Fibroblast of the aortic adventitia (primary cell): ENCODE results near the gene PHF21B. TPM values are rescaled to one million over a fixed set of nuclear protein-coding genes. Genes with fewer than 3 reads are reported as not detected.

Experiments
- DNase-seq: peaks from one replicate; pipeline ENCODE4 v3.0.0-alpha.2; 2010; ENCODE audit warnings: low read depth
- H3K4me3 ChIP-seq: 2 replicates; pipeline ENCODE4 v1.5.1; 2011; ENCODE audit warnings: low read depth, mild to moderate bottlenecking, control low read depth, low read length, moderate library complexity
- total RNA-seq: library from RNA; depleted of rRNA; stranded (reverse); fragments of >200 nt; gene quantifications from 2 replicates; pipeline ENCODE4 v1.2.3, GENCODE V29; 2012; ENCODE audit warnings: low replicate concordance
- TF ChIP-seq, protein P1 (sequence below): IDR thresholded peaks from 2 replicates; pipeline ENCODE4 v1.5.1; 2011; ENCODE audit warnings: mild to moderate bottlenecking, low read length, control low read depth, inconsistent platforms; ENCODE audit not compliant: insufficient read depth

The PHF21B gene
- total RNA-seq, 1 donor, result not detected

DNA sequence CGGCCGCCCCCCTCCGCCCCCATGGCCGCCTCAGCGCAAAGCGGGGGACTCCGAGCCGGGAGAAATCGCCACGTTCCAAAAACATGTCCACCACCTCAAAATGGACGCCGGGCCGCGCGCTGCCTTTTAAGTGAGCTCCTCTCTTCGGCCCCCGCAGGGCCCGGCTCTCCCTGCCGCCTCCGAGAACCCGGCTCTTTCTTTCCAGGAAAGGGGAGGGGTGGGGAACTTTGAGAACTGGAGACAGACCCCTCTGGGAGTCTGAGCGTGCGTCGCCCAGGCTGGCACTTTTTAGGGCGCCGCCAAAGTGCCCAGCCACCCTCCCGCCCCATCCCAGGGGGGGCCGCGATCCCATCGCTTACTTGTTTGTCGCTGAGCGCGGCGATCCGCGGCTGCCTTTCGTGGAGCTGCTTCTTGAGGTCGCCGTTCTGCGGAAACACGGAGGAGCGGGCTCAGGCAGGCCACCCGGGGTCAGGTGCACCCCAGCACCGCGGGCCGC lies 1.6 kb downstream of the PHF21B start:
- DNase-seq, result no peak
- TF ChIP-seq, protein P1, sequence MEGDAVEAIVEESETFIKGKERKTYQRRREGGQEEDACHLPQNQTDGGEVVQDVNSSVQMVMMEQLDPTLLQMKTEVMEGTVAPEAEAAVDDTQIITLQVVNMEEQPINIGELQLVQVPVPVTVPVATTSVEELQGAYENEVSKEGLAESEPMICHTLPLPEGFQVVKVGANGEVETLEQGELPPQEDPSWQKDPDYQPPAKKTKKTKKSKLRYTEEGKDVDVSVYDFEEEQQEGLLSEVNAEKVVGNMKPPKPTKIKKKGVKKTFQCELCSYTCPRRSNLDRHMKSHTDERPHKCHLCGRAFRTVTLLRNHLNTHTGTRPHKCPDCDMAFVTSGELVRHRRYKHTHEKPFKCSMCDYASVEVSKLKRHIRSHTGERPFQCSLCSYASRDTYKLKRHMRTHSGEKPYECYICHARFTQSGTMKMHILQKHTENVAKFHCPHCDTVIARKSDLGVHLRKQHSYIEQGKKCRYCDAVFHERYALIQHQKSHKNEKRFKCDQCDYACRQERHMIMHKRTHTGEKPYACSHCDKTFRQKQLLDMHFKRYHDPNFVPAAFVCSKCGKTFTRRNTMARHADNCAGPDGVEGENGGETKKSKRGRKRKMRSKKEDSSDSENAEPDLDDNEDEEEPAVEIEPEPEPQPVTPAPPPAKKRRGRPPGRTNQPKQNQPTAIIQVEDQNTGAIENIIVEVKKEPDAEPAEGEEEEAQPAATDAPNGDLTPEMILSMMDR, result no peak
- no peak overlapping the region for H3K4me3 ChIP-seq

DNA sequence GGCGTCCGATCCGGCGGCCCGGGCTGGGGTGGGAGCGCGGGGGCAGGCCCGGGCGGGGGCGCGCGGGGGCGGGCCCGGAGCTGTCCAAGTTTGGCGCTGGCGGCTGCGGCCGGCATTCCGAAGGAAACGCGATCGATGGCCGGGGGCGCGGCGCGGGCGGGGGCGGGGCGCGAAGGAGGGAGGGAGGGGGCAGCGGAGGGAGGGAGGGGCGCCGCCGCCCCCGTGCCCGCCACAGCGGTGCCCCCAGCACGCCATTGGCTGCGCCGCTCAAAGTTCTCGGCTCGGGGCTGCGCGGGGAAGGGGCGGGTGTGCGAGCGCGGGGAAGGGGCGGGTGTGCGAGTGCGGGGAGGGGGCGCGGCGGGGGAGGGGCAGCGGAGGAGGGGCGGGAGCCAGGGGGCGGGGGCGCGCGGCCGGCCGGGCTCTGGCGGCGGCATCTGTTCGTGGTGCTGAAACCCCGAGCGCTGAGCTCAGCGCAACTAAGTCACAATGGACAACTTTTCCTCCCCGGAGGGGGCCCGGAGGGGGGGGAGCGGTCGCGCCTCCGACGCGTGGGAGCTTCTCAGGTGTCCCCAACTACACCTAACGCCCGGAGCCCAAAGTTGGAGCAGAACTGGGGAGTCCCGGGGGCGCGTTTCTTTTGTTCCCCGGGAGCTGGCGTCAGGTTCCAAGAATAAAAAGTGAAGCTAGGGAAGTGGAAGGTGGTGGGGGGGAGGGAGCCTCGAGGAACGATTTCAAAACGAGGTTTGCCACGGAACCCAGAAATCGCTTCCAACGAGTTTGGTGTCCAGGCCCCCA lies 2.2 kb downstream of the PHF21B start:
- DNase-seq, result no peak
- H3K4me3 ChIP-seq, result no peak overlapping the region
- TF ChIP-seq, protein P1, result no peak

DNA sequence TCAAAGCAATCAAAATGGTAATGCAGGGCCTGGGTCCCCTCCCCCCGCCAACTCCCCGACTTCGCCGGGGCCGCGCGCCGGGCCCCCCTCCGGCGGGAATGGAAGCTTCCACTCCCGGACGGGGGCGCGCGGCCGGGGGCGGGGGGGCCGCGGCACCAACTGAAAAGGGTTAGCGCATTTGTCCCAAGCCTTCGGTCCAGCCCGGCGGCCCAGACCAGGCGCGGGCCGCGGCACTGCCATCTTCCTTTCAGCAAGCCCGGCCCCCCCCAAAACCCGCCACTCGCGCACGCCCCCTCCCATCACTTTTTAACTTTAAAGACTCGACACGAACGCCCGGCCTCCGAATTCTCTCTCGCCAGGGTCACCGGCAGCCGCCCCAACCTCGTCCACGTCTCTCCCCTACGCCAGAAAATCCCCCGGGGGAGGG lies 2.8 kb downstream of the PHF21B start:
- no peak for DNase-seq
- TF ChIP-seq, protein P1, result no peak
- H3K4me3 ChIP-seq, result no peak overlapping the region

DNA sequence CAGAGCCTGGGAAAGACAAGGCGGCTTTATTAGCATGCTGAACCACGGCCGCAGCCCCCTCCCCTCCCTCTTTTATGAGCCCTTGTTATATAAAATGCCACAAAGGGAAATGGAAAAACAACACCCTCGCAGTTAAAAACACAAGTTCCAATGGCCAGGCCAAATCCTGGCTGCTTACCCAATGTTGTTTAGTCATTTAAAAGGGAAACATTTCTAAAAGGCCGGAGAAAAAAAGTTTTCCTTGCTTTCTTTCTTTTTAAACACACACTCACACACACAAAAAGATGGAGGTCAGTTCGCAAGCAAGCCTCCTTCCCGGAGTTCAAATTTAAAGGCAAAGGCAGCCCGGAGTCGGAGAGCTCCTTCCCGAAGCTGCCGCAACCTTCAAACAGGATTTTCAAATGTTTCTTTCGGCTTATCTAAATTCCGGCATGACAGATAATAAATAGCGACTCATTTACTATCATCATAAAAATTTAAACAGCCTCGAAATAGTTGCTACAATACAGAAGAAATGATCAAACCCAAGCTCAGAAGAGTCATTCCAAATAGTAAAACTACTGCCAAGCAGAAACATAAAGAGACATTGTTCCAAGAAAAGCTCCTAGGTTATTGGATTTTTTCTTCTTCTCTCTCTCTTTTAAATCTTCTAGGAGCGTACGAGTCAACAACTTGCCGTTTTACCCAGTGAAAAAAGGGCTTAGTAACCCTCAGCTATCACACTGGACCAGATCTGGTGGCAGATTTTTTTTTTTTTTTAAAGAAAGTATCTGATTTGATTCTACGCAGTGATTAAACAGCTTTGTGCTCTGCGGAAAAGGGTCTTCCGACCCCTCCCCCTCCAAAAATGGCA lies 3.5 kb downstream of the PHF21B start:
- TF ChIP-seq, protein P1, result no peak
- DNase-seq, result no peak
- no peak overlapping the region for H3K4me3 ChIP-seq

DNA sequence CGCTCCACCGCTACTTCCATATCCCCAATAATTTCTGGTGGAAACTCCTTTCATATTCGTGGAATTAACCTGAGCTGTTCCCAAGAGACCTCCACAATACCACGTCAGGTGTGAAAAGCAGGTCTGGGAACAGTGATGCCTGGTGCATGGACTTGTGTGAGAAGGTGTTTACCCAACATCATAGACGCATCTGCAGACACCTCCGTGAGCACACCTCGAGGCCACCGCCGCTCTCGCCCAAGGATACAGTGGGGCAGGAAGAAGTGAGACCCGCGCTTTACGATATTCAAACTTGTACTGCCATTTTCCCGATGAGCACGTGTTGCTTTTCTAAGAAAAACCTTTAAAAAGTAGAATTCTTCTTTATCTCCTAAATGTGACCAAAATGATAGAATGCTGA lies 8.2 kb downstream of the PHF21B start:
- H3K4me3 ChIP-seq, result no peak overlapping the region
- DNase-seq, result no peak
- TF ChIP-seq, protein P1, result no peak

DNA sequence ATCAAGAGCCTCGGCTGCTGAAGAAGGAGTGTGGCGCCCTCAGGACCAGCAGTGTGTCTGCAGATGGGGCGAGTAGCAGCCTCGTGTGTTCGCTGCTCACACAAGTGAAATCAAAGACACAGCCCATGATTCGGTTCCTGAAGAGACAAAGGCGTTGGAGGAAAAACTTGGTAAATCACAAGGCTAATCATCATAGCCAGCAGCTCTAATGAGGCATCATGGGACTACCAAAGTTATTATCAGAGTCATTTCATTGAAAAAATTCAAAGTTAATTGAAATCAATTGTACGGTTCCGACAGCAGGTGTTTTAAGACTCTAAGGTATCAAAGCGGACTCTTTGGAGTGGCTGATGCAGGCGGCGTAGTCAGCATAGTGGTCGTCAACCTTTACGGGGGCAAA lies 9.5 kb downstream of the PHF21B start:
- no peak for DNase-seq
- no peak overlapping the region for H3K4me3 ChIP-seq
- TF ChIP-seq, protein P1, result no peak
